HCT116 (cell line): ENCODE measurements around the gene CA10.

Experiments used
- CBX3 ChIP-seq: IDR thresholded peaks from 2 replicates; pipeline ENCODE4 v1.6.1; 2012; ENCODE audit warnings: low read depth
- CTCF ChIP-seq, 3 experiments: fragments of 200-600 bp in 1 of 3; sonication (generic) in 1 of 3; IDR thresholded peaks in 2 of 3; conservative IDR thresholded peaks in 1 of 3; 2 replicates each; pipeline ENCODE4 v1.5.1; 2012 to 2017; ENCODE audit warnings: low read depth in 2 of 3, low read length in 2 of 3, antibody characterized with exemption in 1 of 3, borderline replicate concordance in 1 of 3, control low read depth in 1 of 3, mild to moderate bottlenecking in 1 of 3, mixed read lengths in 1 of 3, mixed run types in 1 of 3, moderate library complexity in 1 of 3; ENCODE audit not compliant: insufficient read depth in 1 of 3
- ELF1 ChIP-seq: IDR thresholded peaks from 2 replicates; pipeline ENCODE4 v1.6.1; 2012; ENCODE audit warnings: low read depth, borderline replicate concordance
- EZH2 ChIP-seq: fragments of 200-600 bp; sonication (generic); IDR thresholded peaks from 2 replicates; pipeline ENCODE4 v1.6.1; 2017; ENCODE audit warnings: antibody characterized with exemption, mixed run types
- EZH2phosphoT487 ChIP-seq: fragments of 200-600 bp; IDR thresholded peaks from 2 replicates; pipeline ENCODE4 v1.6.1; 2018; ENCODE audit warnings: antibody characterized with exemption, borderline replicate concordance
- FOSL1 ChIP-seq: IDR thresholded peaks from 2 replicates; pipeline ENCODE4 v1.6.1; 2012; ENCODE audit warnings: low read depth
- MAX ChIP-seq: IDR thresholded peaks from 2 replicates; pipeline ENCODE4 v1.6.1; 2012
- POLR2A ChIP-seq: IDR thresholded peaks from 2 replicates; pipeline ENCODE4 v1.7.0; 2011; ENCODE audit warnings: borderline replicate concordance; ENCODE audit not compliant: insufficient read depth, insufficient read length; ENCODE audit errors: extremely low read depth
- POLR2AphosphoS5 ChIP-seq: IDR thresholded peaks from 2 replicates; pipeline ENCODE4 v1.6.1; 2011; ENCODE audit warnings: mild to moderate bottlenecking, low read depth, low read length, moderate library complexity
- RAD21 ChIP-seq: IDR thresholded peaks from 2 replicates; pipeline ENCODE4 v1.6.1; 2012; ENCODE audit warnings: low read depth, mild to moderate bottlenecking
- REST ChIP-seq: IDR thresholded peaks from 2 replicates; pipeline ENCODE4 v1.6.1; 2012; ENCODE audit warnings: low read depth
- SIN3A ChIP-seq: IDR thresholded peaks from 2 replicates; pipeline ENCODE4 v1.6.1; 2012; ENCODE audit warnings: low read depth
- SRF ChIP-seq: IDR thresholded peaks from 2 replicates; pipeline ENCODE4 v1.6.1; 2012; ENCODE audit warnings: low read depth
- ZBTB33 ChIP-seq: IDR thresholded peaks from 2 replicates; pipeline ENCODE4 v1.6.1; 2011; ENCODE audit warnings: mild to moderate bottlenecking, low read length, moderate library complexity; ENCODE audit not compliant: insufficient replicate concordance; ENCODE audit errors: extremely low read depth

GRCh38 chr17:51814521-51814920 lies 344.0 kb downstream of the CA10 start:
- no peak for TF ChIP-seq POLR2A
- no peak for TF ChIP-seq CTCF (IDR thresholded peaks at IDR 0.05 in 2 of 3, conservative IDR thresholded peaks at IDR 0.05 in 1 of 3; ENCODE audit: borderline replicate concordance in 1 of 3, insufficient read depth in 1 of 3, low read depth in 2 of 3, low read length in 2 of 3)
- TF ChIP-seq EZH2 = no peak
- TF ChIP-seq MAX = no peak
- TF ChIP-seq SIN3A = no peak
- TF ChIP-seq POLR2AphosphoS5 = no peak
- TF ChIP-seq EZH2phosphoT487 = no peak
- no peak for TF ChIP-seq ELF1
- no peak for TF ChIP-seq RAD21
- TF ChIP-seq CBX3 = no peak
- TF ChIP-seq SRF = no peak
- TF ChIP-seq REST = no peak
- no peak for TF ChIP-seq ZBTB33
- TF ChIP-seq FOSL1 = no peak
